Endothelial cell of umbilical vein (primary cell): Measurements from ENCODE around the gene RPS2. TPM values are rescaled to one million over a fixed set of nuclear protein-coding genes. Genes with fewer than 3 reads are reported as not detected.

ENCODE experiments used
- BruUV-seq: library from RNA; stranded (reverse); fragments of 400-500 nt; replicated peaks from 2 replicates; lab custom pipeline; 2021; lab: Mats Ljungman, UMichigan
- CTCF ChIA-PET: fragments of 300-600, 350-600 bp; sonication (Branson Sonifier 250); formaldehyde crosslinking; loops from one replicate; lab custom pipeline; 2021; ENCODE audit warnings: antibody characterized with exemption, inconsistent platforms; lab: Charles Lee
- POLR2A ChIA-PET: fragments of 300-600, 350-600 bp; sonication (Branson Sonifier 250); formaldehyde crosslinking; loops from one replicate; lab custom pipeline; 2021; ENCODE audit warnings: antibody characterized with exemption, inconsistent platforms; lab: Charles Lee
- DNase-seq: peaks from one replicate; pipeline ENCODE4 v3.0.0-alpha.2; 2011; ENCODE audit warnings: low read depth, low spot score
- FAIRE-seq: peaks from 2 replicates; lab custom pipeline; 2011; peaks lifted over from hg19 to GRCh38; lab: Jason Lieb, UNC
- H2AFZ ChIP-seq: 2 replicates; pipeline ENCODE4 v1.6.0; 2012; ENCODE audit warnings: low read depth, low read length, control low read depth, inconsistent platforms
- H3K27ac ChIP-seq: 2 replicates; pipeline ENCODE4 v1.5.1; 2011; ENCODE audit warnings: low read depth, mild to moderate bottlenecking, control low read depth, low read length, moderate library complexity; ENCODE audit not compliant: insufficient read depth
- H3K27me3 ChIP-seq, 2 experiments: 2 replicates each; pipeline versions ENCODE4 v1.6.0 to v1.6.1; 2011; ENCODE audit warnings: low read length in 2 of 2, mixed read lengths in 1 of 2; ENCODE audit not compliant: control insufficient read depth in 2 of 2, insufficient read depth in 2 of 2
- H3K36me3 ChIP-seq, 2 experiments: 2 replicates in 1 of 2; 3 replicates in 1 of 2; pipeline ENCODE4 v1.5.1; 2011; ENCODE audit warnings: low read length in 2 of 2, mild to moderate bottlenecking in 1 of 2, moderate library complexity in 1 of 2; ENCODE audit not compliant: control insufficient read depth in 2 of 2, insufficient read depth in 2 of 2; ENCODE audit errors: extremely low read depth in 1 of 2
- H3K4me1 ChIP-seq: 3 replicates; pipeline ENCODE4 v1.5.1; 2011; ENCODE audit warnings: mild to moderate bottlenecking, low read length; ENCODE audit not compliant: control insufficient read depth, insufficient read depth; ENCODE audit errors: extremely low read depth
- H3K4me2 ChIP-seq: 2 replicates; pipeline ENCODE4 v1.6.1; 2011; ENCODE audit warnings: low read length, control low read depth, mixed read lengths; ENCODE audit not compliant: insufficient read depth
- H3K4me3 ChIP-seq, 3 experiments: fragments of 200-600 bp in 1 of 3; sonication (generic), shearing (Covaris generic) in 1 of 3; replicated peaks in 1 of 3; 2 replicates each; pipeline ENCODE4 v1.5.1; 2011 to 2016; ENCODE audit warnings: control low read depth in 3 of 3, low read length in 3 of 3, mild to moderate bottlenecking in 2 of 3, inconsistent platforms in 1 of 3, low read depth in 1 of 3, moderate library complexity in 1 of 3; ENCODE audit not compliant: insufficient read depth in 1 of 3
- H3K79me2 ChIP-seq: 2 replicates; pipeline ENCODE4 v1.6.0; 2012; ENCODE audit warnings: low read length, inconsistent platforms; ENCODE audit not compliant: control insufficient read depth, insufficient read depth
- H3K9ac ChIP-seq: replicated peaks from 2 replicates; pipeline ENCODE3; 2011; ENCODE audit warnings: low read length, control low read depth; ENCODE audit not compliant: insufficient read depth; ENCODE audit errors: extremely low read depth
- H3K9me1 ChIP-seq: replicated peaks from 3 replicates; pipeline ENCODE4 v1.6.0; 2011; ENCODE audit warnings: mild to moderate bottlenecking, low read length; ENCODE audit not compliant: control insufficient read depth, insufficient read depth; ENCODE audit errors: extremely low read depth
- H3K9me3 ChIP-seq: replicated peaks from 2 replicates; pipeline ENCODE4 v1.5.1; 2012; ENCODE audit warnings: low read length, inconsistent platforms; ENCODE audit not compliant: control insufficient read depth, insufficient read depth
- H4K20me1 ChIP-seq: replicated peaks from 2 replicates; pipeline ENCODE3; 2011; ENCODE audit warnings: mild to moderate bottlenecking, low read length; ENCODE audit not compliant: control insufficient read depth, insufficient read depth; ENCODE audit errors: extremely low read depth
- CTCF ChIP-seq, 2 donors: IDR thresholded peaks; 1 replicate in 1 of 2; 2 replicates in 1 of 2; pipeline ENCODE4 v1.5.1; 2011; ENCODE audit warnings: low read length in 2 of 2, mild to moderate bottlenecking in 2 of 2, moderate library complexity in 2 of 2, control low read depth in 1 of 2, inconsistent platforms in 1 of 2, low read depth in 1 of 2; ENCODE audit not compliant: insufficient read depth in 1 of 2; ENCODE audit errors: extremely low read depth in 1 of 2
- EZH2 ChIP-seq: IDR thresholded peaks from 2 replicates; pipeline ENCODE4 v1.6.1; 2012; ENCODE audit warnings: borderline replicate concordance, low read depth, mild to moderate bottlenecking, moderate library complexity, low read length, inconsistent platforms; ENCODE audit not compliant: severe bottlenecking
- FOS ChIP-seq: IDR thresholded peaks from 2 replicates; pipeline ENCODE4 v1.6.1; 2011; ENCODE audit warnings: mild to moderate bottlenecking, low read length, moderate library complexity, borderline replicate concordance; ENCODE audit not compliant: insufficient read depth
- GATA2 ChIP-seq: IDR thresholded peaks from 2 replicates; pipeline ENCODE4 v1.7.0; 2011; ENCODE audit warnings: low read depth, mild to moderate bottlenecking, moderate library complexity, mixed read lengths, low read length; ENCODE audit not compliant: insufficient read length, insufficient read depth
- JUN ChIP-seq: IDR thresholded peaks from 2 replicates; pipeline ENCODE4 v1.6.1; 2011; ENCODE audit warnings: borderline replicate concordance, low read depth; ENCODE audit not compliant: insufficient read length, insufficient read depth
- MAX ChIP-seq: IDR thresholded peaks from 2 replicates; pipeline ENCODE4 v1.6.1; 2011; ENCODE audit not compliant: insufficient read depth, insufficient read length
- MYC ChIP-seq: IDR thresholded peaks from one replicate; pipeline ENCODE4 v1.6.1; 2011; ENCODE audit warnings: mild to moderate bottlenecking, low read depth, low read length
- POLR2A ChIP-seq: IDR thresholded peaks from 2 replicates; pipeline ENCODE4 v1.6.1; 2012; ENCODE audit warnings: low read depth, mild to moderate bottlenecking, control low read depth, low read length
- POLR2AphosphoS5 ChIP-seq: IDR thresholded peaks from 2 replicates; pipeline ENCODE4 v1.6.1; 2012; ENCODE audit warnings: low read depth, mild to moderate bottlenecking, control low read depth, low read length, moderate library complexity; ENCODE audit not compliant: insufficient read depth
- dilution Hi-C: fragments of 300-500 bp; cut with MboI; formaldehyde crosslinking; loops from one replicate; pipeline ENCODE4 v1.15.0; 2019; ENCODE audit warnings: low sequenced_read_pairs; ENCODE audit not compliant: extremely low pct_ligation_motif_present
- intact Hi-C: fragments of 100-400 bp; cut with micrococcal nuclease; formaldehyde crosslinking; loops from one replicate; pipeline ENCODE4 v1.10.0; 2022
- polyA plus RNA-seq, 4 experiments: library from polyadenylated mRNA; depleted of rRNA in 3 of 4; stranded (reverse) in 3 of 4; unstranded in 1 of 4; fragments of >200 nt; gene quantifications; 2 replicates each; pipeline versions ENCODE4 v1.2.1 to v1.2.3, GENCODE V29; 2011 to 2012; ENCODE audit warnings: missing spikeins in 1 of 4
- total RNA-seq: library from RNA; stranded (reverse); gene quantifications from 2 replicates; pipeline ENCODE4 v1.2.3, GENCODE V29; 2021

Gene RPS2
- total and polyA plus RNA-seq, 2 donors (not counting 3 experiments of a cell fraction or from before 2014, with no cell fraction given): 2,793 to 9,021 TPM

DNA sequence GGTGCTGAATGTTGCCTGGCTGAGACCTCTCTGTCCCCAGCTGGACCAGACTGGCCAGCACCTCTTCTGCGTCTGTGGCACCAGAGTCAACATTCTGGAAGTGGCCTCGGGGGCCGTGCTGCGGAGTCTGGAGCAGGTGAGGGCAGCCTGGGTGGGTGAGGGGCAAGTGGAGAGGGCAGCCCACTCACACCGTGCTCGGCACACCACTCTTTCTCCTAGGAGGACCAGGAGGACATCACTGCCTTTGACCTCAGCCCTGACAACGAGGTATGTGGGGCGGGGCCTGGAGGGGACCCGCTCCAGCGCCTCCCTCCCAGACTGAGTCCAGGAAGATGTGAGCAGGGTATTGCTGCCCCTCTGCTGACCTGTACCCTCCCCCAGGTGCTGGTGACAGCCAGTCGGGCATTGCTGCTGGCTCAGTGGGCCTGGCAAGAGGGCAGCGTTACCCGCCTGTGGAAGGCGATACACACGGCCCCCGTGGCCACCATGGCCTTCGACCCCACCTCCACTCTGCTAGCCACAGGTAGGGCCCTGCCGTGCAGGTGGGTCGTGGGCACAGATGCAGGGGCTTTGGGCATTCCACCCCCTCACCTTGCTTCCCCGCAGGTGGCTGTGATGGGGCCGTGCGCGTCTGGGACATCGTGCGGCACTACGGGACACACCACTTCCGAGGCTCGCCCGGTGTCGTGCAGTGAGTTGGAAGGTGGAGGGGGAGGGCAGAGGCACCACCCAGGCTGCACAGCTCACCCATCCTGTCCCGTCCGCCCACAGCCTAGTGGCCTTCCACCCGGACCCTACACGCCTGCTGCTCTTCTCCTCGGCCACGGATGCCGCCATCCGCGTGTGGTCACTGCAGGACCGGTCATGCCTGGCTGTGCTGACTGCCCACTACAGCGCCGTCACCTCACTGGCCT lies 9.8 kb upstream of the RPS2 start:
- Histone ChIP-seq H4K20me1 (no peaks in the 10 kb centered on the region), H2AFZ (no peak overlapping the region), H3K4me1 (peaks cover 4% of the 10 kb centered on the region), H3K9ac (no peak overlapping the region), H3K79me2 (peaks cover 15% of the 10 kb centered on the region), H3K27me3 (peaks cover 1 to 4% of the 10 kb centered on the region in 2 experiments), H3K27ac (no peak overlapping the region), H3K9me1 (no peaks in the 10 kb centered on the region), H3K36me3 (peaks cover 9 to 37% of the 10 kb centered on the region in 2 experiments), H3K4me2 (no peak overlapping the region), H3K4me3 (no peak overlapping the region), H3K9me3 (no peaks in the 10 kb centered on the region)
- intact Hi-C loops: no loop called here
- no peak for TF ChIP-seq EZH2
- no peak for TF ChIP-seq MAX
- no peak for TF ChIP-seq MYC
- no peak for TF ChIP-seq FOS
- no peak for TF ChIP-seq POLR2AphosphoS5
- TF ChIP-seq JUN: no peak
- no peak for TF ChIP-seq GATA2
- TF ChIP-seq POLR2A: no peak
- no peak for TF ChIP-seq CTCF (IDR thresholded peaks at IDR 0.05; ENCODE audit: extremely low read depth in 1 of 2, insufficient read depth in 1 of 2, low read depth in 1 of 2, low read length in 2 of 2)
- no peak for FAIRE-seq
- BruUV-seq: no TSS peak
- ChIA-PET CTCF (no interaction called here), POLR2A (interaction anchor here (0.7 kb wide), 1 partner anchor 10 kb away, joined by 3 read pairs; the partner anchor contains the start of gene RPS2)
- no peak for DNase-seq
- dilution Hi-C loops: no loop called here
